Chondrocyte (in vitro differentiated cells): ENCODE measurements around the gene GRAMD2B. TPM values are rescaled to one million over a fixed set of nuclear protein-coding genes. Genes with fewer than 3 reads are reported as not detected.
A peak's percentile ranks its signal among the peaks of the same experiment; 100 is the strongest.

Experiments used
- DNase-seq: peaks from one replicate; pipeline ENCODE4 v3.0.0; 2021; ENCODE audit warnings: mixed read lengths, low spot score
- H3K27ac Mint-ChIP-seq: one replicate; pipeline ENCODE4 v1.8.0; 2021; ENCODE audit warnings: mild to moderate bottlenecking, moderate library complexity, mixed read lengths; ENCODE audit not compliant: unreplicated experiment
- H3K27me3 Mint-ChIP-seq: 2 replicates; pipeline ENCODE4 v1.8.0; 2021; ENCODE audit warnings: low read depth, mixed read lengths
- H3K36me3 Mint-ChIP-seq: 2 replicates; pipeline ENCODE4 v1.8.0; 2021; ENCODE audit warnings: low read depth, mixed read lengths
- H3K4me1 Mint-ChIP-seq: 2 replicates; pipeline ENCODE4 v1.8.0; 2021; ENCODE audit warnings: low read depth, mild to moderate bottlenecking, mixed read lengths
- H3K4me3 Mint-ChIP-seq: one replicate; pipeline ENCODE4 v1.8.0; 2021; ENCODE audit warnings: mild to moderate bottlenecking, moderate library complexity, mixed read lengths; ENCODE audit not compliant: unreplicated experiment
- H3K9me3 Mint-ChIP-seq: 2 replicates; pipeline ENCODE4 v1.8.0; 2021; ENCODE audit warnings: low read depth, mixed read lengths
- total RNA-seq: library from RNA; stranded (reverse); gene quantifications from 3 replicates; pipeline ENCODE4 v1.2.1, GENCODE V29; 2021
- TF ChIP-seq, protein P1 (sequence below): fragments of 200-600 bp; sonication (generic); IDR thresholded peaks from 2 replicates; pipeline ENCODE4 v1.5.0; 2021; ENCODE audit warnings: antibody characterized with exemption, mild to moderate bottlenecking, moderate library complexity

Gene GRAMD2B
- total RNA-seq, 1 donor from 2014 or later, result 72.4 TPM

GRCh38 chr5:126383246-126383645 is 40.0 kb upstream of the GRAMD2B start:
- TF ChIP-seq, protein P1, sequence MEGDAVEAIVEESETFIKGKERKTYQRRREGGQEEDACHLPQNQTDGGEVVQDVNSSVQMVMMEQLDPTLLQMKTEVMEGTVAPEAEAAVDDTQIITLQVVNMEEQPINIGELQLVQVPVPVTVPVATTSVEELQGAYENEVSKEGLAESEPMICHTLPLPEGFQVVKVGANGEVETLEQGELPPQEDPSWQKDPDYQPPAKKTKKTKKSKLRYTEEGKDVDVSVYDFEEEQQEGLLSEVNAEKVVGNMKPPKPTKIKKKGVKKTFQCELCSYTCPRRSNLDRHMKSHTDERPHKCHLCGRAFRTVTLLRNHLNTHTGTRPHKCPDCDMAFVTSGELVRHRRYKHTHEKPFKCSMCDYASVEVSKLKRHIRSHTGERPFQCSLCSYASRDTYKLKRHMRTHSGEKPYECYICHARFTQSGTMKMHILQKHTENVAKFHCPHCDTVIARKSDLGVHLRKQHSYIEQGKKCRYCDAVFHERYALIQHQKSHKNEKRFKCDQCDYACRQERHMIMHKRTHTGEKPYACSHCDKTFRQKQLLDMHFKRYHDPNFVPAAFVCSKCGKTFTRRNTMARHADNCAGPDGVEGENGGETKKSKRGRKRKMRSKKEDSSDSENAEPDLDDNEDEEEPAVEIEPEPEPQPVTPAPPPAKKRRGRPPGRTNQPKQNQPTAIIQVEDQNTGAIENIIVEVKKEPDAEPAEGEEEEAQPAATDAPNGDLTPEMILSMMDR, result no peak
- H3K36me3 Mint-ChIP-seq, result peaks cover 15% of the 10 kb centered on the region
- H3K4me3 Mint-ChIP-seq, result no peak overlapping the region
- H3K27ac Mint-ChIP-seq, result peak overlapping the region; percentile 86
- no peak for DNase-seq
- H3K9me3 Mint-ChIP-seq, result peaks cover 28% of the 10 kb centered on the region
- no peaks in the 10 kb centered on the region for H3K27me3 Mint-ChIP-seq
- peaks cover 69% of the 10 kb centered on the region for H3K4me1 Mint-ChIP-seq

- Mint-ChIP-seq H3K27me3 (no peaks in the 10 kb centered on the region), H3K4me1 (peaks cover 64% of the 10 kb centered on the region), H3K27ac (peak overlapping the region; percentile 86), H3K36me3 (peaks cover 15% of the 10 kb centered on the region), H3K9me3 (peaks cover 28% of the 10 kb centered on the region), H3K4me3 (no peak overlapping the region)
- no peak for DNase-seq
- TF ChIP-seq, protein P1, result no peak
Measured at GRCh38 chr5:126383776-126384175, 39.4 kb upstream of the GRAMD2B start.

- DNase-seq, result no peak
- Mint-ChIP-seq H3K36me3 (peaks cover 15% of the 10 kb centered on the region), H3K4me3 (peak overlapping the region; percentile 35), H3K27me3 (no peaks in the 10 kb centered on the region), H3K27ac (peak overlapping the region; percentile 86), H3K4me1 (peaks cover 58% of the 10 kb centered on the region), H3K9me3 (peaks cover 23% of the 10 kb centered on the region)
- TF ChIP-seq, protein P1, result no peak
Measured at GRCh38 chr5:126384985-126385384, 38.2 kb upstream of the GRAMD2B start.

DNA sequence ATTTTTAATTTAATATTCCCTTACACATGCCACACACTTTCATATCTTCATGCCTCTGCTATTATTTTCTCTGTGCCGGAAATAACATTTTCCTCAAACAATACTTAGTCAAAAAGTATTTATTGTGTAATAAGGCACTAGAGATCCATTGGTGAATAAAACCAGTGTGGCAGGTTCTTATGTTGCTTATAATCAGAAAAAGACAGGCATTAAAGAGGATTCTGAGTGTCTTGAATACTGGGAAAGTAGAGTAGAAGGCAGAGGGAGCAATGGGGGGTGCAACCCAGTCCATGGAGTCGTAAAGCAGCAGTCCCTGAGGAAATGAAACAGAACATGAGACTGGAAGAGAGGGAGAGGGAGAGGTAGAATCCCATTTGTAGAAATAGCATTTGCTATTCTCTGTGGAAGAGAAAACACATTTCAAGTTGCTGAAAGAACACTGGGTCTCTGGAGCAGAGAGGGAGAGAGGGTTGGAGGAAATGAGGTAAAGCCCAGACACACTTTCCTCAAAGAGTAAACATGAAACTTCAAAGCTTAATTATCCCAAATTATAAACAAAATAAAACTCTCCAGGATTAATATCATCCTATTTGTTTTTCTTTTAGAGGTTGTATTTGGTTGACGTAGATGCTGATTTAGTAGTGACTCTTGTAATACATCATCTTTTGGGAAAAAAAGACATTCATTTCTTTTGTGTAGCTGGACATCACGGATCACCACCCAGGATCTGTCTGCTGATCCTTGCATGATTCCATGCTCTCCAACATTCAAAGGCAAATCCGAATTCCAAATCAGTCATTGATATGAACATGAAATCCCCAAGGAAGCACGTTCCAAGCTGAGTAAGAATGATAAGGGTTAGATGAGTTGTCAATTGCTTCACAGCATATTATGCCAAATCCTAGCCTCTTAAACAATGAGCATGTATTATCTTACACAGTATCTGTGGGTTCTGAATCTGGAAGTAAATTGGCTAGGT is 37.4 kb upstream of the GRAMD2B start:
- DNase-seq, result no peak
- no peaks in the 10 kb centered on the region for H3K27me3 Mint-ChIP-seq
- peaks cover 58% of the 10 kb centered on the region for H3K4me1 Mint-ChIP-seq
- H3K4me3 Mint-ChIP-seq, result peak overlapping the region; percentile 47
- TF ChIP-seq, protein P1, result no peak
- H3K27ac Mint-ChIP-seq, result peak overlapping the region; percentile 86
- peaks cover 15% of the 10 kb centered on the region for H3K9me3 Mint-ChIP-seq
- peaks cover 11% of the 10 kb centered on the region for H3K36me3 Mint-ChIP-seq

- Mint-ChIP-seq H3K36me3 (no peaks in the 10 kb centered on the region), H3K4me3 (no peak overlapping the region), H3K27ac (no peak overlapping the region), H3K4me1 (peaks cover 49% of the 10 kb centered on the region), H3K27me3 (no peaks in the 10 kb centered on the region), H3K9me3 (no peaks in the 10 kb centered on the region)
- DNase-seq, result no peak
- TF ChIP-seq, protein P1, result no peak
Measured at GRCh38 chr5:126389179-126389578, 34.0 kb upstream of the GRAMD2B start.
